Measurements from ENCODE around the gene VWA8. TPM values are rescaled to one million over a fixed set of nuclear protein-coding genes. Genes with fewer than 3 reads are reported as not detected.
"Not testable (repeated sequence)": the region's sequence is repeated elsewhere in the genome, so short reads cannot be mapped to it uniquely, and the experiment has no call there.

The VWA8 gene
- polyA plus RNA-seq, 1 donor (not counting 4 experiments of a cell fraction or from before 2014, with no cell fraction given), result 17.8 TPM

GRCh38 chr13:41900918-41901317 lies 60.0 kb downstream of the VWA8 start:
- Histone ChIP-seq H3K9ac (ENCODE audit: control insufficient read depth, extremely low read depth, insufficient read depth, low read length) (no peak overlapping the region), H2AFZ (ENCODE audit: control insufficient read depth, low read length) (no peak overlapping the region), H3K36me3 (ENCODE audit: control insufficient read depth in 2 of 2, extremely low read depth in 1 of 2, insufficient read depth in 2 of 2, low read length in 2 of 2) (no peaks in the 10 kb centered on the region), H4K20me1 (ENCODE audit: control insufficient read depth, extremely low read depth, insufficient read depth, low read length) (no peaks in the 10 kb centered on the region), H3K4me2 (ENCODE audit: control insufficient read depth, extremely low read depth, insufficient read depth, low read depth, low read length) (no peak overlapping the region), H3K9me1 (ENCODE audit: control insufficient read depth, extremely low read depth, insufficient read depth, low read length) (no peaks in the 10 kb centered on the region), H3K79me2 (ENCODE audit: control insufficient read depth, insufficient read depth, low read length) (no peaks in the 10 kb centered on the region), H3K9me3 (ENCODE audit: control insufficient read depth, low read depth, low read length) (no peaks in the 10 kb centered on the region), H3K4me3 (ENCODE audit: control insufficient read depth in 2 of 3, extremely low read depth in 1 of 3, insufficient read depth in 2 of 3, low read depth in 1 of 3, low read length in 3 of 3) (no peak overlapping the region), H3K27ac (ENCODE audit: control insufficient read depth, insufficient read depth, low read length) (no peak overlapping the region), H3K27me3 (ENCODE audit: control insufficient read depth, extremely low read depth, insufficient read depth, low read length) (no peaks in the 10 kb centered on the region), H3K4me1 (ENCODE audit: control insufficient read depth, extremely low read depth, insufficient read depth, low read length) (no peaks in the 10 kb centered on the region)
- DNase-seq (ENCODE audit: low read depth, low spot score) (no peak), FAIRE-seq (no peak)
- dilution Hi-C loops (cut with MboI; ENCODE audit: extremely low pct_ligation_motif_present, low sequenced_read_pairs), result no loop called here
- TF ChIP-seq EZH2 (IDR thresholded peaks at IDR 0.05; ENCODE audit: low read length), result no peak
- TF ChIP-seq, protein P1, sequence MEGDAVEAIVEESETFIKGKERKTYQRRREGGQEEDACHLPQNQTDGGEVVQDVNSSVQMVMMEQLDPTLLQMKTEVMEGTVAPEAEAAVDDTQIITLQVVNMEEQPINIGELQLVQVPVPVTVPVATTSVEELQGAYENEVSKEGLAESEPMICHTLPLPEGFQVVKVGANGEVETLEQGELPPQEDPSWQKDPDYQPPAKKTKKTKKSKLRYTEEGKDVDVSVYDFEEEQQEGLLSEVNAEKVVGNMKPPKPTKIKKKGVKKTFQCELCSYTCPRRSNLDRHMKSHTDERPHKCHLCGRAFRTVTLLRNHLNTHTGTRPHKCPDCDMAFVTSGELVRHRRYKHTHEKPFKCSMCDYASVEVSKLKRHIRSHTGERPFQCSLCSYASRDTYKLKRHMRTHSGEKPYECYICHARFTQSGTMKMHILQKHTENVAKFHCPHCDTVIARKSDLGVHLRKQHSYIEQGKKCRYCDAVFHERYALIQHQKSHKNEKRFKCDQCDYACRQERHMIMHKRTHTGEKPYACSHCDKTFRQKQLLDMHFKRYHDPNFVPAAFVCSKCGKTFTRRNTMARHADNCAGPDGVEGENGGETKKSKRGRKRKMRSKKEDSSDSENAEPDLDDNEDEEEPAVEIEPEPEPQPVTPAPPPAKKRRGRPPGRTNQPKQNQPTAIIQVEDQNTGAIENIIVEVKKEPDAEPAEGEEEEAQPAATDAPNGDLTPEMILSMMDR (optimal IDR thresholded peaks at IDR 0.05 in 1 of 3, IDR thresholded peaks at IDR 0.05 in 1 of 3, conservative IDR thresholded peaks at IDR 0.05 in 1 of 3; ENCODE audit: extremely low read depth in 1 of 3, insufficient read depth in 2 of 3, low read length in 3 of 3), result no peak

DNA sequence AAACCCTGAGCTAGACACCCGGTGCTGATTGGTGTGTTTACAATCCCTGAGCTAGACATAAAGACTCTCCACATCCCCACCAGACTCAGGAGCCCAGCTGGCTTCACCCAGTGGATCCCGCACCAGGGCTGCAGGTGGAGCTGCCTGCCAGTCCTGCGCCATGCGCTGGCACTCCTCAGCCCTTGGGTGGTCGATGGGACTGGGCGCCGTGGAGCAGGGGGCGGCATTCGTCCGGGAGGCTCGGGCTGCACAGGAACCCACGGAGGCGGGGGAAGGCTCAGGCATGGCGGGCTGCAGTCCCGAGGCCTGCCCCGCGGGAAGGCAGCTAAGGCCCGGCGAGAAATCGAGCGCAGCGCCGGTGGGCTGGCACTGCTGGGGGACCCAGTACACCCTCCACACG lies 62.5 kb downstream of the VWA8 start:
- H3K9me1 ChIP-seq (ENCODE audit: control insufficient read depth, extremely low read depth, insufficient read depth, low read length); H3K27me3 ChIP-seq (ENCODE audit: control insufficient read depth, extremely low read depth, insufficient read depth, low read length); H3K9ac ChIP-seq (ENCODE audit: control insufficient read depth, extremely low read depth, insufficient read depth, low read length); DNase-seq (ENCODE audit: low read depth, low spot score); H3K4me1 ChIP-seq (ENCODE audit: control insufficient read depth, extremely low read depth, insufficient read depth, low read length); H3K9me3 ChIP-seq (ENCODE audit: control insufficient read depth, low read depth, low read length); H3K4me3 ChIP-seq (ENCODE audit: control insufficient read depth in 2 of 3, extremely low read depth in 1 of 3, insufficient read depth in 2 of 3, low read depth in 1 of 3, low read length in 3 of 3); H3K79me2 ChIP-seq (ENCODE audit: control insufficient read depth, insufficient read depth, low read length); H3K4me2 ChIP-seq (ENCODE audit: control insufficient read depth, extremely low read depth, insufficient read depth, low read depth, low read length); H4K20me1 ChIP-seq (ENCODE audit: control insufficient read depth, extremely low read depth, insufficient read depth, low read length); H3K27ac ChIP-seq (ENCODE audit: control insufficient read depth, insufficient read depth, low read length); H2AFZ ChIP-seq (ENCODE audit: control insufficient read depth, low read length); FAIRE-seq; dilution Hi-C loops (cut with MboI; ENCODE audit: extremely low pct_ligation_motif_present, low sequenced_read_pairs); H3K36me3 ChIP-seq (ENCODE audit: control insufficient read depth in 2 of 2, extremely low read depth in 1 of 2, insufficient read depth in 2 of 2, low read length in 2 of 2): not testable (repeated sequence)

DNA sequence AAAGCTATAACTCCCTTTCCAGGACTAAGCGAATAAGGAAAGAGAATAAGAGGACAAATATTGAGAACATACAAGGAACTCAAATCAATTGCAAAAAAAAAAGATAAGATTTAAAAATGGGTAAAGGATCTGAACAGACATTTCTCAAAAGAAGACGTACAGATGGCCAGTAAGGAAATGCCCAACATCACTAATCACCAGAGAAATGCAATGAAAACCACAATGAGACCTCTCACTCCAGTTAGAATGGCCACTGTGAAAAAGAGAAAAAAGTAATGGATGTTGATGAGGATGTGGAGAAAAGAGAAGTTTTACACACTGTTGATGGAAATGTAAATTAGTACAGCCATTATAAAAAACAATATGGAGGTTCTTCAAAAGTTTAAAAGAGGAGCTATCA lies 63.8 kb downstream of the VWA8 start:
- H3K36me3 ChIP-seq (ENCODE audit: control insufficient read depth in 2 of 2, extremely low read depth in 1 of 2, insufficient read depth in 2 of 2, low read length in 2 of 2), result no peaks in the 10 kb centered on the region
- no peak overlapping the region for H3K27ac ChIP-seq (ENCODE audit: control insufficient read depth, insufficient read depth, low read length)
- no peaks in the 10 kb centered on the region for H3K4me1 ChIP-seq (ENCODE audit: control insufficient read depth, extremely low read depth, insufficient read depth, low read length)
- no peak overlapping the region for H3K4me2 ChIP-seq (ENCODE audit: control insufficient read depth, extremely low read depth, insufficient read depth, low read depth, low read length)
- TF ChIP-seq EZH2 (IDR thresholded peaks at IDR 0.05; ENCODE audit: low read length), result no peak
- TF ChIP-seq, protein P1 (optimal IDR thresholded peaks at IDR 0.05 in 1 of 3, IDR thresholded peaks at IDR 0.05 in 1 of 3, conservative IDR thresholded peaks at IDR 0.05 in 1 of 3; ENCODE audit: extremely low read depth in 1 of 3, insufficient read depth in 2 of 3, low read length in 3 of 3), result no peak
- no peaks in the 10 kb centered on the region for H3K9me3 ChIP-seq (ENCODE audit: control insufficient read depth, low read depth, low read length)
- DNase-seq (ENCODE audit: low read depth, low spot score) (no peak), FAIRE-seq (no peak)
- no peaks in the 10 kb centered on the region for H3K79me2 ChIP-seq (ENCODE audit: control insufficient read depth, insufficient read depth, low read length)
- no peak overlapping the region for H2AFZ ChIP-seq (ENCODE audit: control insufficient read depth, low read length)
- no peaks in the 10 kb centered on the region for H3K9me1 ChIP-seq (ENCODE audit: control insufficient read depth, extremely low read depth, insufficient read depth, low read length)
- H3K4me3 ChIP-seq (ENCODE audit: control insufficient read depth in 2 of 3, extremely low read depth in 1 of 3, insufficient read depth in 2 of 3, low read depth in 1 of 3, low read length in 3 of 3), result no peak overlapping the region
- no peaks in the 10 kb centered on the region for H4K20me1 ChIP-seq (ENCODE audit: control insufficient read depth, extremely low read depth, insufficient read depth, low read length)
- H3K9ac ChIP-seq (ENCODE audit: control insufficient read depth, extremely low read depth, insufficient read depth, low read length), result no peak overlapping the region
- dilution Hi-C loops (cut with MboI; ENCODE audit: extremely low pct_ligation_motif_present, low sequenced_read_pairs), result no loop called here
- no peaks in the 10 kb centered on the region for H3K27me3 ChIP-seq (ENCODE audit: control insufficient read depth, extremely low read depth, insufficient read depth, low read length)
